SK-N-SH (cell line): ENCODE results near the gene TBX2. TPM values are rescaled to one million over a fixed set of nuclear protein-coding genes. Genes with fewer than 3 reads are reported as not detected.

ENCODE experiments used
- CHD2 ChIP-seq: fragments of 150-350 bp; IDR thresholded peaks from 2 replicates; pipeline ENCODE4 v1.6.1; 2018; ENCODE audit warnings: low read length; ENCODE audit not compliant: partially characterized antibody
- CTCF ChIP-seq: fragments of 200-600 bp; sonication (generic); IDR thresholded peaks from 2 replicates; pipeline ENCODE4 v1.6.1; 2017; ENCODE audit warnings: antibody characterized with exemption, mild to moderate bottlenecking, moderate library complexity
- EZH2phosphoT487 ChIP-seq: fragments of 200-600 bp; sonication (generic); IDR thresholded peaks from 2 replicates; pipeline ENCODE4 v1.6.1; 2017; ENCODE audit warnings: low read depth, mixed run types, mild to moderate bottlenecking, antibody characterized with exemption, moderate library complexity, borderline replicate concordance
- FOSL2 ChIP-seq: IDR thresholded peaks from 2 replicates; pipeline ENCODE4 v1.4.0; 2012; ENCODE audit warnings: low read depth, mild to moderate bottlenecking, moderate library complexity, borderline replicate concordance
- FOXJ3 ChIP-seq: sonication (generic); formaldehyde crosslinking; IDR thresholded peaks from 2 replicates; pipeline ENCODE4 v1.5.1; 2020; ENCODE audit warnings: mild to moderate bottlenecking, missing genetic modification reagents
- FOXM1 ChIP-seq: IDR thresholded peaks from 2 replicates; pipeline ENCODE4 v1.4.0; 2012; ENCODE audit warnings: low read depth, mild to moderate bottlenecking
- GABPA ChIP-seq: IDR thresholded peaks from 2 replicates; pipeline ENCODE4 v1.4.0; 2012; ENCODE audit warnings: low read depth, mild to moderate bottlenecking
- GATA2 ChIP-seq: sonication (generic); formaldehyde crosslinking; IDR thresholded peaks from 2 replicates; pipeline ENCODE4 v1.5.0; 2020; ENCODE audit warnings: mild to moderate bottlenecking, missing genetic modification reagents
- MXI1 ChIP-seq: IDR thresholded peaks from 2 replicates; pipeline ENCODE4 v1.6.1; 2012; ENCODE audit warnings: mild to moderate bottlenecking, low read depth, low read length, improper control_type of control experiment
- NFIC ChIP-seq: IDR thresholded peaks from 2 replicates; pipeline ENCODE4 v1.4.0; 2012; ENCODE audit warnings: borderline replicate concordance
- NRF1 ChIP-seq: IDR thresholded peaks from 2 replicates; pipeline ENCODE4 v1.6.1; 2012; ENCODE audit warnings: low read depth, mild to moderate bottlenecking, low read length
- RAD21 ChIP-seq: IDR thresholded peaks from 2 replicates; pipeline ENCODE4 v1.6.1; 2012; ENCODE audit warnings: mild to moderate bottlenecking, low read length
- RCOR1 ChIP-seq: fragments of 150-350 bp; IDR thresholded peaks from 2 replicates; pipeline ENCODE4 v1.6.1; 2017; ENCODE audit warnings: antibody characterized with exemption, low read length
- REST ChIP-seq: IDR thresholded peaks from 2 replicates; pipeline ENCODE4 v1.6.1; 2012; ENCODE audit warnings: mild to moderate bottlenecking, low read depth, low read length, moderate library complexity
- RXRA ChIP-seq: IDR thresholded peaks from 2 replicates; pipeline ENCODE4 v1.4.0; 2012; ENCODE audit warnings: low read depth, mild to moderate bottlenecking, borderline replicate concordance
- SMC3 ChIP-seq: IDR thresholded peaks from 2 replicates; pipeline ENCODE4 v1.6.1; 2012; ENCODE audit warnings: low read depth, low read length, improper control_type of control experiment
- TAF1 ChIP-seq: IDR thresholded peaks from 2 replicates; pipeline ENCODE4 v1.6.1; 2012; ENCODE audit warnings: low read depth, mild to moderate bottlenecking, low read length, moderate library complexity, borderline replicate concordance
- TCF12 ChIP-seq: IDR thresholded peaks from 2 replicates; pipeline ENCODE4 v1.4.0; 2012
- YY1 ChIP-seq: IDR thresholded peaks from 2 replicates; pipeline ENCODE4 v1.4.0; 2012; ENCODE audit warnings: low read depth, mild to moderate bottlenecking
- ZBTB33 ChIP-seq: IDR thresholded peaks from 2 replicates; pipeline ENCODE4 v1.4.0; 2012; ENCODE audit warnings: low read depth, borderline replicate concordance
- polyA plus RNA-seq, 3 experiments: library from polyadenylated mRNA; depleted of rRNA; stranded (reverse); fragments of >200 nt; gene quantifications; 2 replicates each; pipeline ENCODE4 v1.2.3, GENCODE V29; 2012

Gene TBX2
- polyA plus RNA-seq, 1 of the 3 experiments (the other 2 are of a cell fraction): 57.8 TPM

- TF ChIP-seq YY1 (no peak), RCOR1 (peak; percentile 67; the same call in 1 of the 2 replicates), NRF1 (peak; percentile 88), FOXJ3 (CRISPR knock-in tag) (peak; percentile 74), RAD21 (peak; percentile 99), ZBTB33 (no peak), FOXM1 (no peak), RXRA (no peak), NFIC (no peak), FOSL2 (no peak), TAF1 (no peak), REST (no peak), SMC3 (peak; percentile 99), MXI1 (peak; percentile 64), EZH2phosphoT487 (no peak), TCF12 (peak; percentile 8; the same call in 1 of the 2 replicates), GABPA (no peak), GATA2 (CRISPR knock-in tag) (no peak), CTCF (peak; percentile 99), CHD2 (peak; percentile 62)
These were observed 17.1 kb downstream of the TBX2 start (continued) for GRCh38 chr17:61416540-61417363.
